Activated T-helper 1 cell treated with Interleukin-2 at 50 U/mL for 16 hours (primary cell): Measurements from ENCODE around the gene TRPC4AP.
"Not testable (repeated sequence)": the region's sequence is repeated elsewhere in the genome, so short reads cannot be mapped to it uniquely, and the experiment has no call there.

Source experiments
- DNase-seq: peaks from one replicate; pipeline ENCODE4 v3.0.0-alpha.2; 2020; ENCODE audit warnings: low read depth

Gene TRPC4AP

DNA sequence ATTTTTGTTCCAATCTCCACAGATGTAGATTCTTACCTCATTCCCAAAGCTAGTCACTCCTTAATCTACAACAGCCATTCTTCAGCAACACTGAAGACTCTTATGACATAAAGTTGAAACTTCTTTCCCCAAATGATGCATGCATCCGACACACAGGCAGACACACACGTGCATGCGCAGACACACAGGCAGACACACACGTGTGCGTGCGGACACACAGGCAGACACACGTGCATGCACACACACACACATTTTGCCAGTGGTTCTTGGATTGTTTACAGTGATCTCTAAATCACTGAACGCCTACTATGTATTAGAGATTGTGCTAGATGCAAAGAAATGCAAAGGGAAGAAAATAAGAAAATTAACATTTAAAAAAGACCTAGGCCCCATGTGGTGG, 9.0 kb upstream of the TRPC4AP start:
- DNase-seq, result no peak

DNA sequence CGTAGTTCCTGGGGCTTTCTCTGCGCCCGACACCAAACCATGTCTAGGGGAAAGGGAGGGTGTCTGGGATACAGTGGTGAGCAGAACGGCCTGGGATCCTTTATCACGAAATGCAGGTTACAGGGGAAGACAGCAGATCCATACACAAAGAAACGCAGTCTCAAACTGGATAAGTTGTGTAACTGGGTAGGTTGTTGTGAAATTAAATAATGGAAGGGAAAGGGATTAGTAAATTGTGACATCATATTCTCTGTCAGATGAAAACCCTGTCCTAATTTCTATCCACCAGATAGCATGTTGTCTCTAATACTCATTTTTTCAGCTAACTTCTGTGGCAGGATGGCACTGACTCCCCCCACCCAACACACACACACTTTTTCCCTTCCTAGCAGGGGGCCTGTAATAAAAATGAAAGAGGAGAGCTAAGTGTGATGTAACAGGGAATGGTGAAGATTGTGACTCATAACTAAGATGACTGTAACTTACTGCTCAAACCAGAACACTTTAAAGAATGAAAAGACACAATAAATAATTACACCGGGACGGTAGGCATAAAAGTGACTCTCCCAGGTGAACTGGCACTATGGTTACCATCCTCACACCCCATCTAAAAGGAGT, 769 bp upstream of the TRPC4AP start:
- no peak for DNase-seq

DNA sequence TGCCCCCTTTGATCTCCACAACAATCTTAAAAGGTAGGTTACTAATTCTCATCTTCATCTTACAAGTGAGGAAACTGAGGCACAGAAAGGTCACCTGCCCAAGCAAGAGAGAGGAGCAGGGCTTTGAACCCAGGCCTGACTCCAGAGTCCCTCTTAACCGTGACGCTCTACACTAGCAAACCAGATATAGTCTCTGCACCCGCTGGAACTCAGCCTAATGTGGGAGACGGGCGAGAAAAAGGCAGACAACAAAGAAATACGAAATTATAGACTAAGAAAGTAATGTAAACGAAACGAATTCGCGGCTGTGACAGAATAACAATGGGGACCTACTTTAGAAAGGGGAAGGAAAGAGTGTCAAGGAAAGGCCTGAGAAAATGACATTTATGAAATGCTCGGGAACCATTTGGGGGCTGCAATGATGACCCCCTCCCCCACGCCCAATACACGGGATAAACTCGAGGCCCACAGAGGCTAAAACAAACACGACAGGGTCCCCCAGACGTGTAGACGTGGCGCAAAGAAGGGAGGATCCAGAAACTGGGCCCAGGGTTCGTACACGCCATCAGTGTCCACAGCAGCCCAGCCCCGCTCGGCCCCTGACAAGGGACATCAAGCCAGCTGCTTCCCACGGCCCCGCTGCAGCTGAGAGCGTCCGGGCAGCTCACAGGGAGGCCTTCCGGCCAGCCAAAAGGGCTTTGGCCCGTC, 637 bp downstream of the TRPC4AP start:
- DNase-seq, result no peak

DNA sequence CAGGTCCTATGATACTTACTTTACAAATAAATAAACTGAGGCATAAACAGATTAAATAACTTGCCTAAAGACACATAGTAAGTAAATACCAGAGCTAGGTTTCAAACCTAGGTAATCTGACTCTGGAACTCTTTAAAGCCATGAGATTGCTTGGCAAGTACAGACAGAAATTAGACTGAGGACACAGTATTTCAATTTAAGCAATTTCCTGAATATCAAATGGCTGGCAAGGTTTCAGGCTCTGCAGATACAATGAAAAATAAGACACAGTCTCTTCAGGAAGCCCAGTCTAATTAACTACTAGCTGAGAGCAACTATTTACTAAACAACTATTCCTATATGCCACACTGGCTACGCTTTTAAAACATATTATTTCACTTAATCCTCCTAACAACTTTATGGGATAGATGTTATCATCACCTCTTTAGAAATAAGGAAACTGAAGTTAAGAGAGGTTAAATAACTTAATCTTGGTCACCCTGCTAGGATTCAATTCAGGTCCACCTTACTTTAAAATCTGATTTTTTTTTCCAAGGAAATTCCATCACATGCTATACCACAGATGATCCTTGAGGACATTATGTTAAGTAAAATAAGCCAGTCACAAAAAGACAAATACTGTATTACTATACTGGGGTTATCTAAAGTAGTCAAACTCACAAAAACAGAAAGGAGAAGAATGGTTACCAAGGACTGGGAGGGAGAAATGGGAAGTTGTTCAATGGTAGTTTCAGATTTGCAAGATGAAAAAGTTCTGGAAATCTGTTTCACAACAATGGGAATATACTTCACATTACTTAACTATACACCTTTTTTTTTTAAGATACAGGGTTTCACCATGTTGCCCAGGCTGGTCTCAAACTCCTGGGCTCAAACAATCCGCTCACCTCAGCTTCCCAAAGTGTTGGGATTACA, 4.1 kb downstream of the TRPC4AP start:
- DNase-seq, result no peak

DNA sequence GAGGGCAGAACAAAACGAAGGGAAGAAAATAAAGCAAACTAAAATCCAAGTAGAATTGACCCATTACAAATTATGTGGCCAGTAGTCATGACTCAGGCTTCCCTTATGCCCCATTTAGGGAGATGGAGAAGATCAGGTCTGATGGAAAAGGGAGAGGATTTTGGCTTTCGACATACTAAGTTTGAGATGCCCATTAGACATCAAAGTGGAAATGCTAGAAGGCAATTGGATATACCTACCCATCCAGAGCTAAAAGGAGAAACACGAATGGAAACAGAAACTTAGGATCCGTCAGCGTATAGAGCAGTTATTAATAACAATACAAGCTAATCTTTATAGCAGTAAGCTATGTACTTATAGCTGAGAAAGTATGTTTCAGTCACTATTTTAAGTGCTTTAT, 4.8 kb downstream of the TRPC4AP start:
- no peak for DNase-seq

DNA sequence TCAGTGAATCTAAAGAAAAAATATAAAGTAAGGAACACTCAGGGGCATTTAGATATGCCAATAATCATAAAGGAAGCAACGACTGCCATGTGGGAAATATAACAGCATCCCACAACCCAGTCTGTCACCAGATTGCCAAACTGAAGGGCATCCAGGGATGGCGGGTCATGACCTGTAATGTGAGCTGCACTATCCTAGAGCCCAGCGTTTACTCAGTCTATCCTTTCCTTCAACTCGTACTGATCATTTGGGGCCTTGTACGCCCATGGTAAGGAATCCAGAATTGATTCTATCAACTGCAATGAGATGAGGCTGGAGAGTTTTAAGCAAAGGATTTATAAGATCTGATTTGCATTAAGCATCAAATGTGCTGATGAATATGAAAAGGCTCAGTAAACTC, 5.3 kb downstream of the TRPC4AP start:
- no peak for DNase-seq

DNA sequence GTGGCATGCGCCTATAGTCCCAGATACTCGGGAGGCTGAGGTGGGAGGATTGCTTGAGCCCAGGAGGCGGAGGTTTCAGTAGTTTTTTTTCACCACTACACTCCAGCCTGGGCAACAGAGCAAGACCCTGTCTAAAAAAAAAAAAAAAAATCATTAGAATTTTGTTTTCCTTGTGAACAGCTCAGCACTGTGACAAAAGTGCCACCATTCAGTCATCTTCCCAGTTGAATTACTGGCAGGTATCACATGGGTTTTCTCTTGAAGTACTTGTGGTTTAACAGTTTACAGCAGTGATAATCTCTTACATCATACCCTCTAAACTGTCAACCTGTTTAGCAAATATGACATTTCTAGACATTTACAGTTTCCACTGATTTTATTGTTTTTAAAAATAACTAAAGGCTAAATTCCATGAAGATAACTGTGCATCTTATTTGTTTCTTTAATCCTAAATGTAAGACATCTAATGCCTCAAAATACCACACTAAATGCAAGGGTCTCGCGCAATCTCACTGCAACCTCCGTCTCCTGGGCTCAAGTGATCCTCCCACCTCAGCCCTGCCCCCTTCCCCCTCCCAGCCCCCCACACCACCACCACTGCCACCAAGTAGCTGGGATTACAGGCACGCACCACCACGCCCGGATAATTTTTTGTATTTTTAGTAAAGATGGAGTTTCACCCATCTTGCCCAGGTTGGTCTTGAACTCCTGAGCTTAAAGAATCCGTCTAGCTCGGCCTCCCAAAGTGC, 7.0 kb downstream of the TRPC4AP start:
- DNase-seq, result no peak

DNA sequence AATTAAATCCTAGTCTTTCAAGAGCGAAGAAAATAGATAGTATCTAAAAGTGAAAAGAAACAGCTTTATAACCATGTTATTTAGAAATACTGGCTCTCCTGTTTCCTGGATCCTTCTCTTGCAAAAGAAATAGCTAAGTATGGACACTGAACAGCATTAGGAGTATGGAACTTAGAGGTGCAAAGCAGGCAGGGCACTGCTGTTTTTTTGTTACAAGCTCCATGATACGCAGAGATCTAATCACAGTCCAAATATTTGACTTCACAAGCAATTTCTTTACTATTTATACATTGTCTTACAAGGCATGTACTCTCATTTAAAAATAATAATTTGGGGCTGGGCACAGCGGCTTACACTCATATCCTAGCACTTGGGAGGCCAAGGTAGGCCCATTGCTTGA, 7.6 kb downstream of the TRPC4AP start:
- DNase-seq, result no peak

DNA sequence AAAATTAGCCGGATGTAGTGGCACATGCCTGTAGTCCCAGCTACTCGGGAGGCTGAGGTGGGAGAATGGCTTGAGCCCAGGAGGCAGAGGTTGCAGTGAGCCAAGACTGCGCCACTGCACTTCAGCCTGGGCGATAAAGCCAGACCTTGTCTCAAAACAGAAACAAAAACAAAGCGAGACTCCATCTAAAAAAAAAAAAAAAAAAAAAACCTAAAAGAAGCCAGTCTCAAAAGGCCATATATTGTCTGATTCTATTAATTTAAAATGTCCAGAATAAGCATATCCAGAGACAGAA, 12.3 kb downstream of the TRPC4AP start:
- not testable (repeated sequence) for DNase-seq

DNA sequence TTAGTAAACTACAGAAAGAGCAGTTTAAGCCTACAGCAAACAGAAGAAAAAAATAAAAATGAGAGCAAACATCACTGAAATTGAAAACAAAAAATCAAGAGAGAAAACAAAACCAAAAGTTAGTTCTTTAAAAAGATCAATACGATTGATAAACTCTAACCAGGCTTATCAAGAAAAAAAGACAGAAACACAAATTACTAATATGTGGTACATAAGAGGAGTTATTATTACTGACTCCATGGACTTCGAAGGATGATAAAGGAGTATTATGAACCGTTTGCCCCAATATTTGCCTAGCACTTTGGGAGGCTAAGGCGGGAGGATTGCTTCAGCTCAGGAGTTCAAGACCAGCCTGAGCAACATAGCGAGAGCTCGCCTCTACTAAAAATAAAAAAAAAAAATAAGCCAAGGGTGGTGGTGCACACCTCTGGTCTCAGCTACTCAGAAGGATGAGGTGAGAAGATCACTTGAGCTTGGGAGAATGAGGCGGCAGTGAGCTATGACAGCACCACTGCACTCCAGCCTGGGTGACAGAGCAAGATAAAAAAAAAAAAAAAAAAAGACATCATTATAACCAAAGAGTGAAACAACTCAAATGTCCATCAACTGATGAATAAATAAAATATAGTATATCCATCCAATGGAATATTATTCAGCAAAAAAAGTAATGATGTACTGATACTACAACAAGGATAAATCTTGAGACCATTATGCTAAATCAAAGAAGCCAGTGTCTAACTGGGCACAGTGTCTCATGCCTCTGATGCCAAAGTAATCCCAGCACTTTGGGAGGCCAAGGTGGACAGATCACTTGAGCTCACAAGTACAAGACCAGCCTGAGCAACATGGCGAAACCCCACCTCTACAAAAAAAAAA, 12.9 kb downstream of the TRPC4AP start:
- DNase-seq, result no peak

DNA sequence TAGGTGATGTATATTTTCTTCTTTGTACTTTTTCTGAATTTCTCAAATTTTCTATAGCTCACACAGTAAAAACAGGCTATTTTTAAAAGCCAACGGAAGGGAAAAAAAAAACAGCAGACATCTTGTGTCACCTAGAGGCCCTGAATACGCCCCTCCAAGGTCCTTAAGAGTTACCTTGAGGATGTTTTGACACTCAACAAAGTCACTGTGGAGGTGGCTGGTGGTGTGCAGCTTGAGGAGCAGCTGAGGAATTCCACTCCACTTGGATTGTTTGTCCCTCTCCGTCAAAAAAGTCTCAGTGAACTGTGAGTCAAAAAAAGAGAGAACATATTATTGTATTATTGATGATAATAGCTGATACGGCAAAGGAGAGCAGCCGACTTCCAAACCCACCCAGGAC, 14.7 kb downstream of the TRPC4AP start:
- no peak for DNase-seq

DNA sequence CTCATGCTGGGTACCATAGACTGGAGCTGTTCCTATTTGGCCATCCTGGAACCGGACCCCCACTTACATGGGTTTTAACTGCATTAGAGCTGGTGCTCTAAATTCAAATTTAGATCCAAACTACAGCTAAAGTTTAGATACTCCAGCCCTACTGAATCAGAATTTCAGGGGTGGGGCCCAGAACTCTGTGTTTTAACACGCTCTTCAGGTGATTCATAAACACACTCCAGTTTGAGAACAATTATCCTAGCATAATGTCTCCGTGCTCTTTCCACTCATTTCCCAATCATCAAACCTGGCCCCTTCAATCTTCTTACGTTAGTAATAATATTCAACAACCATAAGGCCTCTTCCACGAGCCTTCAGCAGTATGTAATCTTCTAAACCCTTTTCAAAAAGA, 15.3 kb downstream of the TRPC4AP start:
- DNase-seq, result no peak

DNA sequence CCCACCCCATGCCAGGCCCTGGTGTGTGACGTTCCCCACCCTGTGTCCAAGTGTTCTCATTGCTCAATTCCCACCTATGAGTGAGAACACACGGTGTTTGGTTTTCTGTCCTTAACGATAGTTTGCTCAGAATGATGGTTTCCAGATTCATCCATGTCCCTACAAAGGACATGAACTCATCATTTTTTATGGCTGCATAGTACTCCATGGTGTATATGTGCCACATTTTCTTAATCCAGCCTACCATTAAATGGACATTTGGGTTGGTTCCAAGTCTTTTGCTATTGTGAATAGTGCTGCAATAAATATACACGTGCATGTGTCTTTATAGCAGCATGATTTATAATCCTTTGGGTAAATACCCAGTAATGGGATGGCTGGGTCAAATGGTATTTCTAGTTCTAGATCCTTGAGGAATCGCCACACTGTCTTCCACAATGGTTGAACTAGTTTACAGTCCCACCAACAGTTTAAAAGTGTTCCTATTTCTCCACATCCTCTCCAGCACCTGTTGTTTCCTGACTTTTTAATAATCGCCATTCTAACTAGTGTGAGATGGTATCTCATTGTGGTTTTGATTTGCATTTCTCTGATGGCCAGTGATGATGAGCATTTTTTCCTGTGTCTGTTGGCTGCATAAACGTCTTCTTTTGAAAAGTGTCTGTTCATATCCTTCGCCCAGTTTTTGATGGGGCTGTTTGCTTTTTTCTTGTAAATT, 21.0 kb downstream of the TRPC4AP start:
- DNase-seq, result not testable (repeated sequence)

DNA sequence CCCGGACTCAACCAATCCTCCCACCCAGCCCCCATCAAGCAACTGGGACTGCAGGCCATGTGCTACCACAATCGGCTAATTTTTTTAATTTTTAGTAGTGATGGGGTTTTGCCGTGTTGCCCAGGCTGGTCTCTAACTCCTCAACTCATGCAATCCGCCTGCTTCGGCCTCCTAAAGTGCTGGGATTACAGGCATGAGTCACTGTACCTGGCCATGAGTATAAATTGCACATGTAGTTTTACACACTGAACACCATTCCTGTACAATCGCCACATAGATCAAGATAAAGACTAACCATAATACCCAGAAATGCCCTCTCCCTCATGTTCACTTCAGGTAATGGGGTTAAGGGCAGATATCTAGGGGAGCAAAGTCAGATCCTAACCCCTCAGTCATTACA, 26.4 kb downstream of the TRPC4AP start:
- no peak for DNase-seq

DNA sequence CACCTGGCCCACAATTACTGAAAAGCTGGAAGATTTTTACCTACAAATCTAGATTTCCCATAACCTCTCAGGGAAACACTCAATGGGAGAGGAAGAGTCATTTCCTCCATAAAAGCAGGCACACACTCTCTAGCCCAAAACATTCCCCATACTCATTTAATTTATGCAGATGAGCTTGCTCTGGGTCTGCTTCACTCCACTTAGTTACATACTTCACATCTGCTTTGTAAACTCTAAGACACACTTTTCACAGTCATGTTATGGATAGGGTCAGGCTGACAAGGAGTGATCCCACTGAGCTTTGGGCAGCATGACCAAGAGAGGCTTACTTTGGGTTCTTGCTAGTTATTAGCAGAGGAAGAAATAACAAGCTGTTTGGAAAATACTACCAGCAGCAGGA, 27.4 kb downstream of the TRPC4AP start:
- DNase-seq, result no peak

DNA sequence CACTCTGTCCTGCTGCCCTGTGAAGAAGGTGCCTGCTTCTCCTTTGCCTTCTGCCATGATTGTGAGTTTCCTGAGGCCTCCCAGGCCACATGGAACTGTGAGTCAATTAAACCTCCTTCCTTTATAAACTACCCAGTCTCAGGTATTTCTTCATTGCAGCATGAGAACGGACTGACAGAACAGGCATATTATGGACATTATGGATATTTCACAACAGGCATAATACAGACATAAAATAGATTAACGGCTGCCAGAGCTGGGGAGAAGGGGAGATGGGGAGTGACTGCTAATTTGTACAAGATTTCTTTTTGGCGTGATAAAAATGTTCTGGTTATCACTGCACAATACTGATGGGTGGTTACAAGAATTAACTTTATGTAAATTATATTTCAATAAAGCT, 29.4 kb downstream of the TRPC4AP start:
- DNase-seq, result no peak

DNA sequence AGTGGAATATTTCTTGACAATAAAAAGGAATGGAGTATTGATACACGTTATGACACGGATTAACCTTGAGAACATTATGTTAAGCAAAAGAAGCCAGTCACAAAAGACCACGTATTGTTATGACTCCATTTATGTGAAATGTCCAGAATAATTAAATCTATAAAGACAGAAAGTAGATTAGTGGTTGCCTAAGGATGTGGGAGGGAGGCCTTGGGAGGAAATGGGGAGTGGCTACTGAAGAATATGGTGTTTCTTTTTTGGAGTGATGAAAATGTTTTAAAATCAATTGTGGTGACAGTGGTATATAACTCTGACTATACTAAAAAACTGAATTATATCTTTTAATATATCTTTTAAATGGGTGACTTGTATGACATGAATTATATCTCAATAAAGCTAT, 30.1 kb downstream of the TRPC4AP start:
- DNase-seq, result no peak

DNA sequence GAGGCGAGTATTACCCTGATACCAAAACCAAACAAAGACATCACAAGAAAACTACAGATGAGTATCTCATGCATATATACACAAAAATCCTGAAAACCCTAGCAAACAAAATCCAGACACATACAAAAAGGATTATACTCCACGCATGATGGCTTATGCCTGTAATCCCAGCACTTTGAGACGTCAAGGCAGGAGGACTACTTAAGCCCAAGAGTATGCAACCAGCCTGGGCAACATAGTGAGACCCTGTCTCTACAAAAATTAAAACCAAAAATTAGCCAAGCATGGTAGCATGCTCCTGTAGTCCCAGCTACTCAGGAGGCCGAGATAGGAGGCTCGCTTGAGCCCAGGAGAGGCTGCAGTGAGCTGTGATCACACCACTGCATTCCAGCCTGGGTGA, 32.4 kb downstream of the TRPC4AP start:
- DNase-seq, result no peak

DNA sequence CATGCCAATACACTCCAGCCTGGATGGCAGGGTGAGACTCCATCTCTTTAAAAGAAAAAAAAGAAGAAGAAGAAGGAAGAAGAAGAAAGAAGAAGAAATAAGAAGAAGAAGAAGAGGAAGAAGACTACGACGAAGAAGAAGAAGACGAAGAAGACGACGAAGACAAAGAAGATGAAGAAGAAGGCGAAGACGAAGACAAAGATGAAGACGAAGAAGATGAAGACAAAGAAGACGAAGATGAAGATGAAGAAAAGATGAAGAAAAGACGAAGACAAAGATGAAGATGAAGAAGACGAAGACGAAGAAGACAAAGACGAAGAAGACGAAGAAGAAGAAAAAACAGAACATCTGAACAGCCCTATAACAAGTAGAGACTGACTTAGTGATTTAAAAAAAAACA, 33.0 kb downstream of the TRPC4AP start:
- DNase-seq, result no peak

DNA sequence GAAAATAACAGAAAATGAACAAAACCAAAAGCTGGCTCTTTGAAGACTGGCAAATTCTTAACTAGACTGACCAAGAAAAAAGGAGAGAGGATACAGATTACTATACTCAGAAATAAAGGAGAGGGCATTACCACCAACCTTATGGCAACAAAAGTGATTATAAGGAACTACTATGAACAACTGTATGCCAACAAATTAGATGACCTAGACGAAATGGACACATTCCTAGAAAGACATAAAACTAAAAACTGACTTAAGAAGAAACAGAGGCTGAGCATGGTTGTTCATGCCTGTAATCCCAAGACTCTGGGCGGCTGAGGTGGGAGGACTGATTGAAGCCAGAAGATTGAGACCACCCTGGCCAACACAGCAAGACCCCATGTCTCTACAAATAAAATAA, 33.5 kb downstream of the TRPC4AP start:
- DNase-seq, result no peak
